HCT116 (cell line): ENCODE measurements around the gene CCDC57.

Experiments
- CBX3 ChIP-seq: IDR thresholded peaks from 2 replicates; pipeline ENCODE4 v1.6.1; 2012; ENCODE audit warnings: low read depth
- CEBPB ChIP-seq: IDR thresholded peaks from 2 replicates; pipeline ENCODE4 v1.6.1; 2012; ENCODE audit warnings: low read depth
- CTCF ChIP-seq, 3 experiments: fragments of 200-600 bp in 1 of 3; sonication (generic) in 1 of 3; IDR thresholded peaks in 2 of 3; conservative IDR thresholded peaks in 1 of 3; 2 replicates each; pipeline ENCODE4 v1.5.1; 2012 to 2017; ENCODE audit warnings: low read depth in 2 of 3, low read length in 2 of 3, antibody characterized with exemption in 1 of 3, borderline replicate concordance in 1 of 3, control low read depth in 1 of 3, mild to moderate bottlenecking in 1 of 3, mixed read lengths in 1 of 3, mixed run types in 1 of 3, moderate library complexity in 1 of 3; ENCODE audit not compliant: insufficient read depth in 1 of 3
- EGR1 ChIP-seq: IDR thresholded peaks from 2 replicates; pipeline ENCODE4 v1.6.1; 2012; ENCODE audit warnings: low read depth
- EZH2 ChIP-seq: fragments of 200-600 bp; sonication (generic); IDR thresholded peaks from 2 replicates; pipeline ENCODE4 v1.6.1; 2017; ENCODE audit warnings: antibody characterized with exemption, mixed run types
- EZH2phosphoT487 ChIP-seq: fragments of 200-600 bp; IDR thresholded peaks from 2 replicates; pipeline ENCODE4 v1.6.1; 2018; ENCODE audit warnings: antibody characterized with exemption, borderline replicate concordance
- POLR2A ChIP-seq: IDR thresholded peaks from 2 replicates; pipeline ENCODE4 v1.7.0; 2011; ENCODE audit warnings: borderline replicate concordance; ENCODE audit not compliant: insufficient read depth, insufficient read length; ENCODE audit errors: extremely low read depth
- POLR2AphosphoS5 ChIP-seq: IDR thresholded peaks from 2 replicates; pipeline ENCODE4 v1.6.1; 2011; ENCODE audit warnings: mild to moderate bottlenecking, low read depth, low read length, moderate library complexity
- REST ChIP-seq: IDR thresholded peaks from 2 replicates; pipeline ENCODE4 v1.6.1; 2012; ENCODE audit warnings: low read depth
- SP1 ChIP-seq: IDR thresholded peaks from 2 replicates; pipeline ENCODE4 v1.6.1; 2012; ENCODE audit warnings: low read depth
- TCF7L2 ChIP-seq: IDR thresholded peaks from 2 replicates; pipeline ENCODE4 v1.7.0; 2011; ENCODE audit warnings: borderline replicate concordance, inconsistent platforms; ENCODE audit not compliant: insufficient read depth, insufficient read length; ENCODE audit errors: extremely low read depth
- YY1 ChIP-seq: IDR thresholded peaks from 2 replicates; pipeline ENCODE4 v1.6.1; 2011; ENCODE audit warnings: low read length, low read depth, moderate library complexity, mild to moderate bottlenecking; ENCODE audit not compliant: insufficient replicate concordance; ENCODE audit errors: extremely low read depth

GRCh38 chr17:82097919-82098168, 114.8 kb downstream of the CCDC57 start:
- no peak for TF ChIP-seq POLR2A
- no peak for TF ChIP-seq CTCF (IDR thresholded peaks at IDR 0.05 in 2 of 3, conservative IDR thresholded peaks at IDR 0.05 in 1 of 3; ENCODE audit: borderline replicate concordance in 1 of 3, insufficient read depth in 1 of 3, low read depth in 2 of 3, low read length in 2 of 3)
- no peak for TF ChIP-seq REST
- TF ChIP-seq POLR2AphosphoS5 = no peak
- TF ChIP-seq CBX3 = no peak
- no peak for TF ChIP-seq YY1
- TF ChIP-seq CEBPB = no peak
- no peak for TF ChIP-seq SP1
- TF ChIP-seq EZH2 = no peak
- TF ChIP-seq EZH2phosphoT487 = no peak
- no peak for TF ChIP-seq EGR1
- TF ChIP-seq TCF7L2 = no peak
